Non-pigmented ciliary epithelial cell (primary cell): ENCODE results near the gene MYO15A.

ENCODE experiments used
- DNase-seq: peaks from one replicate; pipeline ENCODE4 v3.0.0-alpha.2; 2010; ENCODE audit warnings: low read depth

MYO15A gene

GRCh38 chr17:18108401-18109312 lies at the start of gene MYO15A:
Gene MYO15A (plus strand): TSS chr17:18108756. CDS start chr17:18118801, 10,045 bp downstream.
- DNase-seq = no peak

- no peak for DNase-seq
Observed at GRCh38 chr17:18059283-18059682, 49.3 kb upstream of the MYO15A start.

GRCh38 chr17:18064053-18064452 lies 44.5 kb upstream of the MYO15A start:
- no peak for DNase-seq

GRCh38 chr17:18065546-18065945 lies 43.0 kb upstream of the MYO15A start:
- DNase-seq = no peak

GRCh38 chr17:18066866-18067265 lies 41.7 kb upstream of the MYO15A start:
- DNase-seq = no peak

GRCh38 chr17:18069101-18069500 lies 39.5 kb upstream of the MYO15A start:
- DNase-seq = no peak

GRCh38 chr17:18070861-18071340 lies 37.7 kb upstream of the MYO15A start:
- no peak for DNase-seq

GRCh38 chr17:18071751-18072150 lies 36.8 kb upstream of the MYO15A start:
- DNase-seq = no peak

GRCh38 chr17:18074566-18075272 lies 33.8 kb upstream of the MYO15A start:
- DNase-seq = no peak

GRCh38 chr17:18076936-18077335 lies 31.6 kb upstream of the MYO15A start:
- no peak for DNase-seq

GRCh38 chr17:18079543-18079942 lies 29.0 kb upstream of the MYO15A start:
- no peak for DNase-seq

GRCh38 chr17:18084256-18084655 lies 24.3 kb upstream of the MYO15A start:
- DNase-seq = no peak

- DNase-seq = peak; percentile 45
Observed at GRCh38 chr17:18087610-18088491, 20.7 kb upstream of the MYO15A start, which contains the start of gene DRG2. Gene DRG2 (plus strand): TSS chr17:18087948. CDS start chr17:18088024, 76 bp downstream.

GRCh38 chr17:18089613-18090012 lies 18.9 kb upstream of the MYO15A start:
- DNase-seq = no peak

GRCh38 chr17:18093616-18094408 lies 14.7 kb upstream of the MYO15A start:
- DNase-seq = peak; percentile 48

GRCh38 chr17:18094409-18094807 lies 14.1 kb upstream of the MYO15A start:
- DNase-seq = no peak

- DNase-seq = no peak
Observed at GRCh38 chr17:18099516-18099915, 9.0 kb upstream of the MYO15A start.

GRCh38 chr17:18100616-18101015 lies 7.9 kb upstream of the MYO15A start:
- DNase-seq = no peak

GRCh38 chr17:18101828-18102227 lies 6.7 kb upstream of the MYO15A start:
- no peak for DNase-seq

GRCh38 chr17:18102640-18103039 lies 5.9 kb upstream of the MYO15A start:
- no peak for DNase-seq

- no peak for DNase-seq
Observed at GRCh38 chr17:18105027-18105426, 3.5 kb upstream of the MYO15A start.
